WTC11 (cell line): Measurements from ENCODE around the gene EVC2. TPM values are rescaled to one million over a fixed set of nuclear protein-coding genes. Genes with fewer than 3 reads are reported as not detected.

Experiments
- ATAC-seq: fragments of 200-7000 bp; cut with Tn5 transposase; 2 replicates; pipeline ENCODE4 v1.10.0; 2021; ENCODE audit warnings: mild to moderate bottlenecking, moderate library complexity
- CTCF ChIA-PET: fragments of 300-600 bp; sonication (Branson Sonifier 250); formaldehyde crosslinking; loops from one replicate; lab custom pipeline; 2021; ENCODE audit warnings: antibody characterized with exemption; lab: Charles Lee
- POLR2A ChIA-PET: fragments of 350-600 bp; sonication (Branson Sonifier 250); formaldehyde crosslinking; loops from one replicate; lab custom pipeline; 2021; ENCODE audit warnings: antibody characterized with exemption; lab: Charles Lee
- DNase-seq: peaks from one replicate; pipeline ENCODE4 v3.0.0; 2021; ENCODE audit warnings: low spot score
- H3K27ac Mint-ChIP-seq: 2 replicates; pipeline ENCODE4 v1.8.0; 2021; ENCODE audit warnings: mixed read lengths
- H3K27me3 Mint-ChIP-seq: 2 replicates; pipeline ENCODE4 v1.8.0; 2021; ENCODE audit warnings: low read depth, mild to moderate bottlenecking, moderate library complexity, mixed read lengths
- H3K36me3 Mint-ChIP-seq: 2 replicates; pipeline ENCODE4 v1.8.0; 2021; ENCODE audit warnings: mixed read lengths
- H3K4me1 Mint-ChIP-seq: 2 replicates; pipeline ENCODE4 v1.8.0; 2022; ENCODE audit warnings: mixed read lengths
- H3K4me3 Mint-ChIP-seq: 2 replicates; pipeline ENCODE4 v1.8.0; 2021; ENCODE audit warnings: mild to moderate bottlenecking, moderate library complexity, mixed read lengths
- H3K9me3 Mint-ChIP-seq: 2 replicates; pipeline ENCODE4 v1.8.0; 2021; ENCODE audit warnings: mixed read lengths
- ATF1 ChIP-seq: sonication (generic); formaldehyde crosslinking; IDR thresholded peaks from 2 replicates; pipeline ENCODE4 v1.8.1; 2023; ENCODE audit warnings: mild to moderate bottlenecking, moderate library complexity, missing genetic modification reagents
- ATF3 ChIP-seq: sonication (generic); formaldehyde crosslinking; conservative IDR thresholded peaks from 2 replicates; pipeline ENCODE4 v1.8.1; 2022; ENCODE audit warnings: mild to moderate bottlenecking, missing genetic modification reagents
- CREM ChIP-seq: sonication (generic); formaldehyde crosslinking; IDR thresholded peaks from 2 replicates; pipeline ENCODE4 v1.8.1; 2022; ENCODE audit warnings: mild to moderate bottlenecking, missing genetic modification reagents, moderate library complexity
- CTCF ChIP-seq: fragments of 200-600 bp; IDR thresholded peaks from 2 replicates; pipeline ENCODE4 v1.8.0; 2022; ENCODE audit warnings: antibody characterized with exemption
- ESRRA ChIP-seq: sonication (generic); formaldehyde crosslinking; IDR thresholded peaks from 2 replicates; pipeline ENCODE4 v1.8.1; 2022; ENCODE audit warnings: mild to moderate bottlenecking, missing genetic modification reagents, borderline replicate concordance
- FOXJ3 ChIP-seq: sonication (generic); formaldehyde crosslinking; IDR thresholded peaks from 2 replicates; pipeline ENCODE4 v1.9.0; 2021; ENCODE audit warnings: missing genetic modification reagents, mild to moderate bottlenecking, borderline replicate concordance
- FOXK1 ChIP-seq: sonication (generic); formaldehyde crosslinking; IDR thresholded peaks from 2 replicates; pipeline ENCODE4 v1.8.0; 2022; ENCODE audit warnings: mild to moderate bottlenecking, moderate library complexity, missing genetic modification reagents
- FOXP1 ChIP-seq: sonication (generic); formaldehyde crosslinking; IDR thresholded peaks from 2 replicates; pipeline ENCODE4 v1.8.0; 2022; ENCODE audit warnings: missing genetic modification reagents, mild to moderate bottlenecking, moderate library complexity, borderline replicate concordance
- GTF2I ChIP-seq: fragments of 250-450 bp; sonication (Bioruptor Pico); conservative IDR thresholded peaks from 2 replicates; pipeline ENCODE4 v1.4.0; 2021; ENCODE audit warnings: mild to moderate bottlenecking
- HMGA2 ChIP-seq: fragments of 250-450 bp; sonication (Bioruptor Pico); IDR thresholded peaks from 2 replicates; pipeline ENCODE4 v1.4.0; 2021; ENCODE audit warnings: mild to moderate bottlenecking, moderate library complexity
- IRF1 ChIP-seq: sonication (generic); formaldehyde crosslinking; IDR thresholded peaks from 2 replicates; pipeline ENCODE4 v1.8.0; 2023; ENCODE audit warnings: missing genetic modification reagents
- JAZF1 ChIP-seq: fragments of 250-450 bp; sonication (Bioruptor Pico); IDR thresholded peaks from 2 replicates; pipeline ENCODE4 v1.9.0; 2021; ENCODE audit warnings: moderate library complexity, mild to moderate bottlenecking, inconsistent platforms
- JUN ChIP-seq: sonication (generic); formaldehyde crosslinking; IDR thresholded peaks from 2 replicates; pipeline ENCODE4 v1.8.0; 2023; ENCODE audit warnings: mild to moderate bottlenecking, missing genetic modification reagents
- OVOL2 ChIP-seq: fragments of 250-450 bp; sonication (Bioruptor Pico); IDR thresholded peaks from 2 replicates; pipeline ENCODE4 v1.9.0; 2021; ENCODE audit warnings: mild to moderate bottlenecking, borderline replicate concordance
- PRDM15 ChIP-seq: sonication (generic); formaldehyde crosslinking; IDR thresholded peaks from 2 replicates; pipeline ENCODE4 v1.8.0; 2022; ENCODE audit warnings: missing genetic modification reagents
- RELA ChIP-seq: sonication (generic); formaldehyde crosslinking; IDR thresholded peaks from 2 replicates; pipeline ENCODE4 v1.8.1; 2022; ENCODE audit warnings: missing genetic modification reagents, mild to moderate bottlenecking, borderline replicate concordance
- SP1 ChIP-seq: sonication (generic); formaldehyde crosslinking; conservative IDR thresholded peaks from 2 replicates; pipeline ENCODE4 v1.8.1; 2022; ENCODE audit warnings: missing genetic modification reagents
- TCF7 ChIP-seq: sonication (generic); formaldehyde crosslinking; IDR thresholded peaks from 2 replicates; pipeline ENCODE4 v1.8.0; 2022; ENCODE audit warnings: mild to moderate bottlenecking, low read depth, missing genetic modification reagents, moderate library complexity
- TEAD1 ChIP-seq: sonication (generic); formaldehyde crosslinking; IDR thresholded peaks from 2 replicates; pipeline ENCODE4 v1.8.0; 2022; ENCODE audit warnings: mild to moderate bottlenecking, missing genetic modification reagents
- USF2 ChIP-seq: sonication (generic); formaldehyde crosslinking; IDR thresholded peaks from 2 replicates; pipeline ENCODE4 v1.8.1; 2023; ENCODE audit warnings: mild to moderate bottlenecking, missing genetic modification reagents, moderate library complexity
- ZNF219 ChIP-seq: sonication (generic); formaldehyde crosslinking; IDR thresholded peaks from 2 replicates; pipeline ENCODE4 v1.8.0; 2023; ENCODE audit warnings: missing genetic modification reagents, mild to moderate bottlenecking, borderline replicate concordance
- ZNF263 ChIP-seq: sonication (generic); formaldehyde crosslinking; IDR thresholded peaks from 2 replicates; pipeline ENCODE4 v1.8.1; 2022; ENCODE audit warnings: low read depth, mild to moderate bottlenecking, moderate library complexity, missing genetic modification reagents
- ZNF317 ChIP-seq: sonication (generic); formaldehyde crosslinking; IDR thresholded peaks from 2 replicates; pipeline ENCODE4 v1.8.1; 2023; ENCODE audit warnings: low read depth, mild to moderate bottlenecking, moderate library complexity, missing genetic modification reagents, borderline replicate concordance
- ZNF423 ChIP-seq: fragments of 250-450 bp; sonication (Bioruptor Pico); IDR thresholded peaks from 2 replicates; pipeline ENCODE4 v2.1.2; 2022; ENCODE audit warnings: mild to moderate bottlenecking, moderate library complexity
- ZSCAN18 ChIP-seq: fragments of 250-450 bp; sonication (Bioruptor Pico); IDR thresholded peaks from 2 replicates; pipeline ENCODE4 v2.1.2; 2022; ENCODE audit warnings: mild to moderate bottlenecking, moderate library complexity
- total RNA-seq: library from RNA; stranded (reverse); gene quantifications from 3 replicates; pipeline ENCODE4 v1.2.3, GENCODE V29; 2021

EVC2 gene
- total RNA-seq, 1 experiment from 2014 or later, result 4.8 TPM

- TF ChIP-seq USF2 (CRISPR knock-in tag), result no peak
- TF ChIP-seq ZNF219 (CRISPR knock-in tag), result no peak
- TF ChIP-seq, all 79 proteins: peak for 0
Measured at GRCh38 chr4:5553801-5554200, 154.6 kb downstream of the EVC2 start (continued).

GRCh38 chr4:5552451-5552850 is 155.9 kb downstream of the EVC2 start:
- TF ChIP-seq FOXP1 (CRISPR knock-in tag) (no peak), ZNF317 (CRISPR knock-in tag) (no peak), FOXK1 (CRISPR knock-in tag) (no peak), HMGA2 (CRISPR knock-in tag) (no peak), FOXJ3 (CRISPR knock-in tag) (no peak), SP1 (CRISPR knock-in tag) (no peak), TCF7 (CRISPR knock-in tag) (no peak), ATF3 (CRISPR knock-in tag) (no peak), ZNF263 (CRISPR knock-in tag) (no peak), ZNF423 (CRISPR knock-in tag) (no peak), CTCF (no peak), OVOL2 (no peak), RELA (CRISPR knock-in tag) (no peak)
- TF ChIP-seq, all 79 proteins: peak for 0
- ChIA-PET CTCF (no interaction called here), POLR2A (no interaction called here)
- H3K27me3 Mint-ChIP-seq, result peaks cover 3% of the 10 kb centered on the region; the same call in 1 of the 2 replicates
- no peak overlapping the region for H3K4me3 Mint-ChIP-seq
- ATAC-seq (no peak), DNase-seq (no peak)
- no peak overlapping the region for H3K27ac Mint-ChIP-seq
- peaks cover 51% of the 10 kb centered on the region for H3K36me3 Mint-ChIP-seq
- H3K4me1 Mint-ChIP-seq, result no peaks in the 10 kb centered on the region; the same call in 1 of the 2 replicates
- H3K9me3 Mint-ChIP-seq, result peaks cover 55% of the 10 kb centered on the region

GRCh38 chr4:5547651-5548249 is 160.6 kb downstream of the EVC2 start:
- POLR2A ChIA-PET, result no interaction called here
- no peak for DNase-seq
- H3K27ac Mint-ChIP-seq, result no peak overlapping the region
- TF ChIP-seq PRDM15 (CRISPR knock-in tag) (no peak), JUN (CRISPR knock-in tag) (no peak), HMGA2 (CRISPR knock-in tag) (no peak), ZNF263 (CRISPR knock-in tag) (no peak), TEAD1 (no peak), IRF1 (CRISPR knock-in tag) (no peak), FOXK1 (CRISPR knock-in tag) (no peak), CREM (CRISPR knock-in tag) (no peak), JAZF1 (no peak), ESRRA (CRISPR knock-in tag) (no peak), ATF1 (CRISPR knock-in tag) (no peak), ZSCAN18 (CRISPR knock-in tag) (no peak), GTF2I (no peak)
- no peak for ATAC-seq
- no peaks in the 10 kb centered on the region for H3K4me1 Mint-ChIP-seq
- peaks cover 5% of the 10 kb centered on the region; the same call in 1 of the 2 replicates for H3K27me3 Mint-ChIP-seq
- H3K9me3 Mint-ChIP-seq, result peaks cover 42% of the 10 kb centered on the region
- no peak overlapping the region for H3K4me3 Mint-ChIP-seq
- H3K36me3 Mint-ChIP-seq, result peaks cover 42% of the 10 kb centered on the region
- CTCF ChIA-PET, result interaction anchor here (1.2 kb wide), 1 partner anchor 138 kb away, joined by 3 read pairs; no protein-coding TSS in a partner anchor
